ENCODE results near the gene OR2AG2.

GRCh38 chr11:6742260-6742659 lies 29.5 kb downstream of the OR2AG2 start:
- TF ChIP-seq CTCF (conservative IDR thresholded peaks at IDR 0.05; ENCODE audit: low read length) (no peak), EZH2phosphoT487 (IDR thresholded peaks at IDR 0.05; ENCODE audit: borderline replicate concordance, low read depth, low read length) (no peak)

Data from OCI-LY7 (cell line).